ENCODE data around the gene RPL26. TPM values are rescaled to one million over a fixed set of nuclear protein-coding genes. Genes with fewer than 3 reads are reported as not detected.
"Not testable (repeated sequence)": the region's sequence is repeated elsewhere in the genome, so short reads cannot be mapped to it uniquely, and the experiment has no call there.

RPL26 gene
- total and polyA plus RNA-seq, 3 experiments from 2014 or later, result 1,507 to 2,522 (median 2,453) TPM

- no peak overlapping the region for H3K27ac ChIP-seq (ENCODE audit: low read depth, low read length)
- H3K4me3 Mint-ChIP-seq, result no peak overlapping the region
- H3K9me3 ChIP-seq (ENCODE audit: low read length), result no peaks in the 10 kb centered on the region
- no peaks in the 10 kb centered on the region for H3K27me3 Mint-ChIP-seq
- H3K4me1 ChIP-seq (ENCODE audit: insufficient read depth, low read length), result no peaks in the 10 kb centered on the region
- peaks cover 0 to 1% (median 0%) of the 10 kb centered on the region in 3 donors for H3K36me3 Mint-ChIP-seq
- H3K27me3 ChIP-seq (ENCODE audit: insufficient read depth, low read length, poor library complexity, severe bottlenecking), result no peaks in the 10 kb centered on the region
- no peak overlapping the region for H3K4me3 ChIP-seq (ENCODE audit: low read length)
- ChIA-PET POLR2A (no interaction called here), CTCF (no interaction called here)
- H3K9me3 Mint-ChIP-seq, result no peaks in the 10 kb centered on the region
- H3K36me3 ChIP-seq (ENCODE audit: insufficient read depth, low read length), result no peaks in the 10 kb centered on the region
- H3K27ac Mint-ChIP-seq, result no peak overlapping the region
- DNase-seq, result no peak
- H3K4me1 Mint-ChIP-seq, result peaks cover 0 to 7% (median 6%) of the 10 kb centered on the region in 3 donors
These were observed 22.7 kb downstream of the RPL26 start for GRCh38 chr17:8360260-8360659.

DNA sequence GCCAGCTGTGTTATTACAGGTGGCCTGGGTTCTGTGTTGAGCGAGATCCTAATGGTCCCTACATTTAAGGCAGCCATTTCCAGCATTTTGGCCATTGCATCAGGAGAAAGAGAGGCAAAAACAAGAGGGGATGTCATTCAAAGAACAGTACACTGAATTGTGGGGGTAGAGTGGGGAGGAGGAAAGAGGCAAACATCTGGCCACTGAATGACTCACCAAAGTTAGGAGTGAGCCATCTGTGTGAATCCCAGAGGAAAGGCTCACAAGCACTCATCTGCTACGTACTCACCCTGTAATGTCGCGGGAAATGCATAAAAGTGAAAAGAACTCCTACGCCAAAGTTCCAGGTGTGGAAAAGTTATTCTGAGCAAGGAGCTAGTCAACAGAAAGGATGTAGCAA is 23.2 kb downstream of the RPL26 start:
- Mint-ChIP-seq H3K27ac (peak overlapping the region in 2 of 8 donors; percentile 34 to 51), H3K4me1 (peaks cover 0 to 7% (median 6%) of the 10 kb centered on the region in 3 donors), H3K36me3 (peaks cover 0 to 1% (median 0%) of the 10 kb centered on the region in 3 donors), H3K27me3 (no peaks in the 10 kb centered on the region), H3K9me3 (no peaks in the 10 kb centered on the region), H3K4me3 (no peak overlapping the region)
- ChIA-PET POLR2A (no interaction called here), CTCF (no interaction called here)
- Histone ChIP-seq H3K9me3 (ENCODE audit: low read length) (no peaks in the 10 kb centered on the region), H3K4me1 (ENCODE audit: insufficient read depth, low read length) (no peaks in the 10 kb centered on the region), H3K4me3 (ENCODE audit: low read length) (no peak overlapping the region), H3K27me3 (ENCODE audit: insufficient read depth, low read length, poor library complexity, severe bottlenecking) (no peaks in the 10 kb centered on the region), H3K27ac (ENCODE audit: low read depth, low read length) (no peak overlapping the region), H3K36me3 (ENCODE audit: insufficient read depth, low read length) (no peaks in the 10 kb centered on the region)
- no peak for DNase-seq

- H3K36me3 Mint-ChIP-seq, result no peaks in the 10 kb centered on the region
- POLR2A ChIA-PET, result no interaction called here
- H3K4me1 Mint-ChIP-seq, result peaks cover 0 to 7% (median 6%) of the 10 kb centered on the region in 3 donors
These were observed 25.1 kb downstream of the RPL26 start for GRCh38 chr17:8357910-8358309.

GRCh38 chr17:8354236-8354635 is 28.8 kb downstream of the RPL26 start:
- H3K4me1 Mint-ChIP-seq, result no peaks in the 10 kb centered on the region
- Histone ChIP-seq H3K36me3 (ENCODE audit: insufficient read depth, low read length) (no peaks in the 10 kb centered on the region), H3K9me3 (ENCODE audit: low read length) (no peaks in the 10 kb centered on the region), H3K4me1 (ENCODE audit: insufficient read depth, low read length) (no peaks in the 10 kb centered on the region), H3K27ac (ENCODE audit: low read depth, low read length) (no peak overlapping the region), H3K4me3 (ENCODE audit: low read length) (no peak overlapping the region), H3K27me3 (ENCODE audit: insufficient read depth, low read length, poor library complexity, severe bottlenecking) (no peaks in the 10 kb centered on the region)
- H3K4me3 Mint-ChIP-seq, result no peak overlapping the region
- DNase-seq, result no peak
- H3K9me3 Mint-ChIP-seq, result no peaks in the 10 kb centered on the region
- POLR2A ChIA-PET, result no interaction called here
- no peak overlapping the region for H3K27ac Mint-ChIP-seq
- peaks cover 6 to 13% of the 10 kb centered on the region in 2 donors for H3K27me3 Mint-ChIP-seq
- CTCF ChIA-PET, result no interaction called here
- H3K36me3 Mint-ChIP-seq, result no peaks in the 10 kb centered on the region

More at GRCh38 chr17:8357910-8358309, 25.1 kb downstream of the RPL26 start:
- no peak for DNase-seq
- no peaks in the 10 kb centered on the region for H3K27me3 ChIP-seq (ENCODE audit: insufficient read depth, low read length, poor library complexity, severe bottlenecking)
- no peaks in the 10 kb centered on the region for H3K27me3 Mint-ChIP-seq
- H3K4me3 ChIP-seq (ENCODE audit: low read length), result no peak overlapping the region
- no peak overlapping the region for H3K27ac ChIP-seq (ENCODE audit: low read depth, low read length)
- H3K27ac Mint-ChIP-seq, result no peak overlapping the region
- no peaks in the 10 kb centered on the region for H3K36me3 ChIP-seq (ENCODE audit: insufficient read depth, low read length)
- CTCF ChIA-PET, result no interaction called here
- H3K9me3 ChIP-seq (ENCODE audit: low read length), result no peaks in the 10 kb centered on the region
- no peak overlapping the region for H3K4me3 Mint-ChIP-seq
- no peaks in the 10 kb centered on the region for H3K9me3 Mint-ChIP-seq
- H3K4me1 ChIP-seq (ENCODE audit: insufficient read depth, low read length), result no peaks in the 10 kb centered on the region

DNA sequence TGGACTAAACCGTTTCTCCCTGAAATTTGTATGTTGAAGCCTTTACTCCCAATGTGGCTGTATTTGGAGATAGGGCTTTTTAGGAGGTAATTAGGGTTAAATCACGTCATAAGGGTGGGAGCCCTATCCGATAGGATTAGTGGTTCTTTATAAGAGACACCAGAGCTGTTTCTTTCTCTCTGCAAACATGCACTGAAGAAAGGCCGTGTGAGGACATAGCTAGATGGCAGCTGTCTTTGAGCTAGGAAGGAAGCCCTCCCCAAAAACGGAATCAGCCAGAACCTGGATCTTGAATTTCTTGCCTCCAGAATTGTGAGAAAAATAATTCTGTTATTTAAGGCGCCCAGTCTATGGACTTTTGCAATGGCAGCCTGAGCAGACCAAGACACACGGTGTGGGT is 29.3 kb downstream of the RPL26 start:
- CTCF ChIA-PET, result no interaction called here
- POLR2A ChIA-PET, result no interaction called here
- H3K9me3 ChIP-seq (ENCODE audit: low read length), result no peaks in the 10 kb centered on the region
- no peaks in the 10 kb centered on the region for H3K27me3 ChIP-seq (ENCODE audit: insufficient read depth, low read length, poor library complexity, severe bottlenecking)
- no peaks in the 10 kb centered on the region for H3K4me1 ChIP-seq (ENCODE audit: insufficient read depth, low read length)
- no peaks in the 10 kb centered on the region for H3K36me3 ChIP-seq (ENCODE audit: insufficient read depth, low read length)
- H3K27ac ChIP-seq (ENCODE audit: low read depth, low read length), result no peak overlapping the region
- no peak for DNase-seq
- no peak overlapping the region for H3K4me3 ChIP-seq (ENCODE audit: low read length)
- no peaks in the 10 kb centered on the region for H3K36me3 Mint-ChIP-seq
- H3K4me1 Mint-ChIP-seq, result no peaks in the 10 kb centered on the region
- no peak overlapping the region for H3K4me3 Mint-ChIP-seq
- no peak overlapping the region for H3K27ac Mint-ChIP-seq
- H3K9me3 Mint-ChIP-seq, result no peaks in the 10 kb centered on the region
- H3K27me3 Mint-ChIP-seq, result peaks cover 6 to 13% of the 10 kb centered on the region in 2 donors

DNA sequence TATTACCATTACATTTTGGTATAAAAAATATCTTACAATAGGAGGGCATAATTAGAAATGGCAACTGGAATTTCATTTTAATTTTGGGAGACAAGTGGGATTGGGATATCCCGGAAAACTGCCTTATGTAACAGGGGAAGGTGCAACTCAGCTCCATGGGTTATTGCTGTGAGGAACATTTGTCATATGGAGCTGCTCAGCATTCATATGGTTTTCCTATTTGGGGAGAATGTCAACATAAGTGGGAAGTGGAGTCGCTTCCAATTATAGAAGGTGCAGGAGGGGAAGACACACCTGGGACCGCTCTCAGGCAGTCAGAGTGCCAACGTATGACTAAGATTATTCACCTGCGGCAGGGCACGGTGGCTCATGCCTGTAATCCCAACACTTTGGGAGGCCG is 32.7 kb downstream of the RPL26 start:
- CTCF ChIA-PET, result no interaction called here

DNA sequence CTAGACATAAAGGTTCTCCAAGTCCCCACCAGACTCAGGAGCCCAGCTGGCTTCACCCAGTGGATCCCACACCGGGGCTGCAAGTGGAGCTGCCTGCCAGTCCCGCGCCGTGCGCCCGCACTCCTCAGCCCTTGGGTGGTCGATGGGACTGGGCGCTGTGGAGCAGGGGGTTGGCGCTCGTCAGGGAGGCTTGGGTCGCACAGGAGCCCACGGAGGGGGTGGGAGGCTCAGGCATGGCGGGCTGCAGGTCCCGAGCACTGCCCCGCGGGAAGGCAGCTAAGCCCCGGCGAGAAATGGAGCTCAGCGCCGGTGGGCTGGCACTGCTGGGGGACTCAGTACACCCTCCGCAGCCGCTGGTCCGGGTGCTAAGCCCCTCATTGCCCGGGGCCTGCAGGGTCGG is 36.0 kb downstream of the RPL26 start:
- H3K36me3 Mint-ChIP-seq; H3K27ac ChIP-seq (ENCODE audit: low read depth, low read length); H3K9me3 Mint-ChIP-seq; H3K9me3 ChIP-seq (ENCODE audit: low read length); H3K27me3 ChIP-seq (ENCODE audit: insufficient read depth, low read length, poor library complexity, severe bottlenecking); H3K36me3 ChIP-seq (ENCODE audit: insufficient read depth, low read length); H3K4me1 ChIP-seq (ENCODE audit: insufficient read depth, low read length); H3K4me3 Mint-ChIP-seq; POLR2A ChIA-PET; DNase-seq; H3K4me1 Mint-ChIP-seq; H3K4me3 ChIP-seq (ENCODE audit: low read length); H3K27ac Mint-ChIP-seq: not testable (repeated sequence)
- CTCF ChIA-PET, result interaction anchor here (1.1 kb wide), 1 partner anchor 461 kb away, joined by 3 read pairs; no protein-coding TSS in a partner anchor
- H3K27me3 Mint-ChIP-seq, result peaks cover 6 to 41% of the 10 kb centered on the region in 2 donors

More for the DNA sequence above, 32.7 kb downstream of the RPL26 start:
- H3K9me3 ChIP-seq (ENCODE audit: low read length), result no peaks in the 10 kb centered on the region
- no peak overlapping the region for H3K4me3 ChIP-seq (ENCODE audit: low read length)
- no peak for DNase-seq
- H3K4me1 ChIP-seq (ENCODE audit: insufficient read depth, low read length), result no peaks in the 10 kb centered on the region
- Mint-ChIP-seq H3K4me3 (no peak overlapping the region), H3K4me1 (no peaks in the 10 kb centered on the region), H3K27ac (no peak overlapping the region), H3K27me3 (peaks cover 10 to 38% of the 10 kb centered on the region in 2 donors), H3K9me3 (no peaks in the 10 kb centered on the region), H3K36me3 (no peaks in the 10 kb centered on the region)
- no peak overlapping the region for H3K27ac ChIP-seq (ENCODE audit: low read depth, low read length)
- peaks cover 9% of the 10 kb centered on the region for H3K27me3 ChIP-seq (ENCODE audit: insufficient read depth, low read length, poor library complexity, severe bottlenecking)
- H3K36me3 ChIP-seq (ENCODE audit: insufficient read depth, low read length), result no peaks in the 10 kb centered on the region
- POLR2A ChIA-PET, result no interaction called here

- no peaks in the 10 kb centered on the region for H3K4me1 ChIP-seq (ENCODE audit: insufficient read depth, low read length)
- Mint-ChIP-seq H3K9me3 (no peaks in the 10 kb centered on the region), H3K36me3 (no peaks in the 10 kb centered on the region), H3K4me3 (no peak overlapping the region), H3K27me3 (peaks cover 6 to 41% of the 10 kb centered on the region in 2 donors), H3K4me1 (no peaks in the 10 kb centered on the region), H3K27ac (peak overlapping the region in 1 of 8 donors; percentile 31)
- CTCF ChIA-PET, result interaction anchor here (1.1 kb wide), 1 partner anchor 462 kb away, joined by 3 read pairs; no protein-coding TSS in a partner anchor
- H3K27me3 ChIP-seq (ENCODE audit: insufficient read depth, low read length, poor library complexity, severe bottlenecking), result peaks cover 9% of the 10 kb centered on the region
- no peaks in the 10 kb centered on the region for H3K36me3 ChIP-seq (ENCODE audit: insufficient read depth, low read length)
- H3K9me3 ChIP-seq (ENCODE audit: low read length), result no peaks in the 10 kb centered on the region
- POLR2A ChIA-PET, result no interaction called here
- no peak overlapping the region for H3K4me3 ChIP-seq (ENCODE audit: low read length)
- DNase-seq, result no peak
- H3K27ac ChIP-seq (ENCODE audit: low read depth, low read length), result no peak overlapping the region
These were observed 36.9 kb downstream of the RPL26 start for GRCh38 chr17:8345951-8346665.
